Activated T-helper 1 cell treated with anti-CD3 and anti-CD28 coated beads, Interleukin-12 subunit alpha, Interleukin-12 subunit beta, Interleukin-2, Interleukin-4 antibody, amounts not matched to agents 30 ng/mL and 10 ng/mL and 1 ng/mL, durations not matched to agents 14 hours and 24 hours and 36 hours (primary cell): ENCODE data around the gene DPYSL4. TPM values are rescaled to one million over a fixed set of nuclear protein-coding genes. Genes with fewer than 3 reads are reported as not detected.

Experiments
- DNase-seq: peaks from one replicate; pipeline ENCODE4 v3.0.0; 2021; ENCODE audit warnings: low spot score
- H3K27ac Mint-ChIP-seq: one replicate; pipeline ENCODE4 v1.8.0; 2021; ENCODE audit warnings: mild to moderate bottlenecking, mixed read lengths
- H3K27me3 Mint-ChIP-seq: one replicate; pipeline ENCODE4 v1.8.0; 2022; ENCODE audit warnings: mild to moderate bottlenecking, moderate library complexity, mixed read lengths; ENCODE audit not compliant: insufficient read depth
- H3K36me3 Mint-ChIP-seq: one replicate; pipeline ENCODE4 v1.8.0; 2021; ENCODE audit warnings: low read depth, mixed read lengths
- H3K4me1 Mint-ChIP-seq: one replicate; pipeline ENCODE4 v1.8.0; 2021; ENCODE audit warnings: low read depth, mixed read lengths
- H3K4me3 Mint-ChIP-seq: one replicate; pipeline ENCODE4 v1.8.0; 2021; ENCODE audit warnings: mild to moderate bottlenecking, moderate library complexity, mixed read lengths
- H3K9me3 Mint-ChIP-seq: one replicate; pipeline ENCODE4 v1.8.0; 2021; ENCODE audit warnings: mixed read lengths
- intact Hi-C: fragments of 100-400 bp; cut with micrococcal nuclease; formaldehyde crosslinking; loops from one replicate; pipeline ENCODE4 v1.15.1; 2024
- total RNA-seq: library from RNA; stranded (reverse); gene quantifications from 2 replicates; pipeline ENCODE4 v1.2.3, GENCODE V29; 2022

The DPYSL4 gene
- total RNA-seq, 1 donor from 2014 or later: 24.1 TPM

DNA sequence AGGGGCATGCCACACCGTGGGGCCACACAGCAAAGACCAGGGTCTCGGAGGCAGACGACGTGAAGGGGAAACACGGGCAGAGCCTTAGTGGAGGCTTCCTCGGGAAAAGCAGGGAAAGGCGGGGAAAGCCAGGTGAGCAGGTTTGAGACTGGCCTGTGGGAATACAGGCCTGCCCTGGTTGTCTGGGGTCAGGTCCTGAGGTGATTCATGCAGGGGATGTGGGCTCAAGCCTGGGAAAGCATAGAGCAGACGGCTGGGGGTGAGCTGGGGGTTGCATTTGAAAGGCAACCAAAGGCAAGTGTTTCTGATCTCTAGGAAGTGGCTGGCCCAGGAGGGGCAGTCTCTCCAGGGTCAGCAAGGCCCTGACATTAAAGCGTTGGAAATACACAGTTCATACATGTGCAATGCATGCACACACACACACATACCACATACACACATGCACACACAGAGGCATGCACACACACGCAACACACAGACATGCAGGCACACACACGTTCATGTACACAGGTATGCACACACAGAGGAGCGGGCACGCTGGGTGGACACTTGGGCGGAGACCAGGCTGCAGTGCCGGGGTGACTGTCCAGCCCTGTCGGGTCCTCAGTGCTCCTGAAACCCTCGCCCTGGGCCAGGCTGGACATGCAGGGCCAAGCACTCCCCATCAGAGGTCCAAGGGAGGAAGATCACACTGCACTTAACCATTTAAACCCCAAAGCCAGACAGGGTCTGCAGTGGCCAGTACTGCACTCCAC is 51.8 kb downstream of the DPYSL4 start:
- no peaks in the 10 kb centered on the region for H3K9me3 Mint-ChIP-seq
- no peaks in the 10 kb centered on the region for H3K4me1 Mint-ChIP-seq
- H3K27me3 Mint-ChIP-seq: no peaks in the 10 kb centered on the region
- no peak overlapping the region for H3K4me3 Mint-ChIP-seq
- intact Hi-C loops: no loop called here
- no peak for DNase-seq
- H3K36me3 Mint-ChIP-seq: no peaks in the 10 kb centered on the region
- H3K27ac Mint-ChIP-seq: no peak overlapping the region

DNA sequence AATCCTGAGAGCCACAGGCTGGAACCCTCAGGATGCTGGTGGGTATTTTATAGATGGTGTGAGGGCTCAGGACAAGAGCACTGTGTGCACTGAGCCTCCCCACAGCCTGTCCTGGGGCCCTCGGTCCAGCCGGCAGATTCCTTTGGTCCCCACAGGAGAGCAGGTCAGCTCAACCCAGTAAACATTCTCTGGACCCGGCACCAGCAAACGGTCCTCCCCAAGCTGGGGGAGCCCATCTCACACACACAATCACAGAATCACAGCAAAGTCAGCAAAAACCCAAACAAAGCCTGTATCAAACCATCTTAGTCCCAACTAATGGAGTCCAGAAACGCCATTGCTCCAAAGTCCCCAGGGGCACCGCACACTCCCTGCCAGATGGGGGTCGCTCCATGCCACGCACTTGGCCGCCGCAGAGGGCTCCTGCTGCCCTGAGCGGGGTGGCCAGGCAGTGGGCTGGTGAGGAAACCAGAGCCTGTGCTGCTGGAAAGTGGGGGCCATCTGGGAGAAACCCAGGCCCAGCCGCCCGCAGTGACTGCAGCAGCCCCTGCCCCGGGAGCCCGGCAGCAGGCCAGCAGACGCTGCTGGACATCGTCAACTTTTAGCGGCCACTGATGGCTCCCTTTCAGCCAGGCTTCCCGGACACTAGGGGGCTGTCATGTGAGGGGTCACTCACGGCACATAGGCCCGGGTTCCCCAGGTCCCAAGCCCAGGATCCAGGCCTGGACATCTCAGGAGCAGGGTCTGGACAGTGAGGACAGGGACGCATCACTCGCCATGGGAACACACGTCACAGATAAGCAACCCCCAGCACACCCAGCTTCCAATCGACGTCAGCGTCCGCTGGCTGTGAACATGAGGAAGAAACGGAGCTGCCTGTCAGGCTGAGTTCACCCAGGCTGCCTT is 52.6 kb downstream of the DPYSL4 start:
- no peaks in the 10 kb centered on the region for H3K36me3 Mint-ChIP-seq
- no peaks in the 10 kb centered on the region for H3K27me3 Mint-ChIP-seq
- no peak for DNase-seq
- intact Hi-C loops: no loop called here
- H3K4me1 Mint-ChIP-seq: no peaks in the 10 kb centered on the region
- H3K27ac Mint-ChIP-seq: no peak overlapping the region
- no peak overlapping the region for H3K4me3 Mint-ChIP-seq
- H3K9me3 Mint-ChIP-seq: no peaks in the 10 kb centered on the region

DNA sequence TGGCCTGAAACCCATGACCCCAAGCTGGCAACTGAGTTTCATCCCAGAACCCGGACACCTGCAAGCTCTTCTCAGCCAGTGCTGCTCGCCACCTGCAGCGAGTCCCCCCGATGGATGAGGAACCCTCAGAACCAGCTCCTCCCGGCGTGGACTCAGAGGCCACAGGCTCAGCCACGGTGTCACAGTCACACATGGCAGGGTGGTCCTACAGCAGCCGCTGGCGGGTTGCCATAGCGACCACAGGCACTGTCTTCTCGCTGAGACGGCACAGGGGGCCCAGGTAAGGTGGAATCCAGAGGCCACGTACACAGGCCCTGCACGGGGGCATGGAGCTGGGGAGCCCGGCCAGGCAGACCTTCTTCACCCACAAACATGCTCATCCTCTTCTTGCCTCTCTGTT is 53.4 kb downstream of the DPYSL4 start:
- H3K4me1 Mint-ChIP-seq: no peaks in the 10 kb centered on the region
- no peaks in the 10 kb centered on the region for H3K9me3 Mint-ChIP-seq
- intact Hi-C loops: no loop called here
- no peak overlapping the region for H3K4me3 Mint-ChIP-seq
- no peak for DNase-seq
- H3K36me3 Mint-ChIP-seq: no peaks in the 10 kb centered on the region
- no peak overlapping the region for H3K27ac Mint-ChIP-seq
- no peaks in the 10 kb centered on the region for H3K27me3 Mint-ChIP-seq

DNA sequence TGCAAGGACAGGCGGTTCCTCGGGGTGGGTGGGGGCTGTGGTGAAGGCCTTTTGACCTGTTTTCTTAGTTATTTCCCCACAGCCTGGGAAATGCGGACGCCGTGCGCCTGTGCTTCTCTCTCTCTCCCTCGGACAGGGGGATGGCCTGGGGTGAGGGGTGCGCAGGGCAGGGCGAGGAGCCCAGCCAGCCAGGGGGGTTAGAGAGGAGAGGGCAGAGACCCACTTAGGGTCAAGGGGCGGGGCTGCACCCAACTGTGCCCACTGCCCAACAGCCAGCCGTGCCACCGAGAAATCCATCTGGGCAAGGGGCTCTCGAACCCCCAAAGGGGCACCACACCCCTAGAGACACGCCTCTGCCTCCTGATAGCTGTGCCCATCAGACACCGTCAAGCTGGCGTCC is 53.8 kb downstream of the DPYSL4 start:
- H3K9me3 Mint-ChIP-seq: no peaks in the 10 kb centered on the region
- no peaks in the 10 kb centered on the region for H3K27me3 Mint-ChIP-seq
- no peak for DNase-seq
- intact Hi-C loops: no loop called here
- no peaks in the 10 kb centered on the region for H3K36me3 Mint-ChIP-seq
- H3K27ac Mint-ChIP-seq: no peak overlapping the region
- no peaks in the 10 kb centered on the region for H3K4me1 Mint-ChIP-seq
- H3K4me3 Mint-ChIP-seq: no peak overlapping the region

DNA sequence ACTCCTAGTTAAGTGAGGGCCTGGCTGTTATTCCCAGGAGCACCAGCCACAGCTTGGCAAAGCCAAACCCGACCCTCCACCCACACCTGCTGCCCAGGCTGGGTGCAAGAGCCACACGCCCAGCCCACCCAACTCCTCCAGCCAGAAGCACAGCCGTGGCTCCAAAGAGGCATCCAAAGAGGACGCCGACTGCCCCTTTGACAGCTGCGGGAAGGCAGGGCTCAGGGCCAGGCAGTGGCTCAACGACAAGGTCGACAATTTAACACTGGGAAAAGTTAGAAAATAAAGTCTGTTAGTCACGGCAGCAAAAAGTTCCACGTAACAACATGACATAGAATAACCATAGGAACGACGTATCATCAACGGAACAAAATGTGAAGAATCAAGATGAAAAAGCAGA is 54.3 kb downstream of the DPYSL4 start:
- Mint-ChIP-seq H3K4me3 (no peak overlapping the region), H3K27ac (no peak overlapping the region), H3K4me1 (no peaks in the 10 kb centered on the region), H3K27me3 (no peaks in the 10 kb centered on the region), H3K36me3 (no peaks in the 10 kb centered on the region), H3K9me3 (no peaks in the 10 kb centered on the region)
- no peak for DNase-seq
- intact Hi-C loops: no loop called here

DNA sequence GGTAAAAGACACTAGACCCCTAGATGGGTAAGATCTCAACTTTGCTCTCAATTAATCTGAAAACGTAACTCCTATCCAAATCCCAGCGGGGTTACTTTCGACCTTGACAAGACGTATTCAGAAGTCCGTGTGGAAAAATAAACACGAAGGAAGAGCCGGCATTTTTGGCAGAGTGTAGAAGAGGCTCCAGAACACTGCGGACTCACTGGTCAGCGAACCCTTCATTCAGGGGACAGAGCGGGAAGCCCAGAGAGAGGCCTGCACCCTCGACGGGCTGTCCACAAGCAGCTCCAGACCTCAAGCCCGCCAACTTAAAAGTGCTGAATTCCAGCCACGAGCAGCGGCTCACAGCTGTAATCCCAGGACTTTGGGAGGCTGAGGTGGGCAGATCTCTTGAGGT is 54.7 kb downstream of the DPYSL4 start:
- Mint-ChIP-seq H3K27me3 (no peaks in the 10 kb centered on the region), H3K4me1 (no peaks in the 10 kb centered on the region), H3K9me3 (no peaks in the 10 kb centered on the region), H3K36me3 (no peaks in the 10 kb centered on the region), H3K4me3 (no peak overlapping the region), H3K27ac (no peak overlapping the region)
- intact Hi-C loops: no loop called here
- DNase-seq: no peak

DNA sequence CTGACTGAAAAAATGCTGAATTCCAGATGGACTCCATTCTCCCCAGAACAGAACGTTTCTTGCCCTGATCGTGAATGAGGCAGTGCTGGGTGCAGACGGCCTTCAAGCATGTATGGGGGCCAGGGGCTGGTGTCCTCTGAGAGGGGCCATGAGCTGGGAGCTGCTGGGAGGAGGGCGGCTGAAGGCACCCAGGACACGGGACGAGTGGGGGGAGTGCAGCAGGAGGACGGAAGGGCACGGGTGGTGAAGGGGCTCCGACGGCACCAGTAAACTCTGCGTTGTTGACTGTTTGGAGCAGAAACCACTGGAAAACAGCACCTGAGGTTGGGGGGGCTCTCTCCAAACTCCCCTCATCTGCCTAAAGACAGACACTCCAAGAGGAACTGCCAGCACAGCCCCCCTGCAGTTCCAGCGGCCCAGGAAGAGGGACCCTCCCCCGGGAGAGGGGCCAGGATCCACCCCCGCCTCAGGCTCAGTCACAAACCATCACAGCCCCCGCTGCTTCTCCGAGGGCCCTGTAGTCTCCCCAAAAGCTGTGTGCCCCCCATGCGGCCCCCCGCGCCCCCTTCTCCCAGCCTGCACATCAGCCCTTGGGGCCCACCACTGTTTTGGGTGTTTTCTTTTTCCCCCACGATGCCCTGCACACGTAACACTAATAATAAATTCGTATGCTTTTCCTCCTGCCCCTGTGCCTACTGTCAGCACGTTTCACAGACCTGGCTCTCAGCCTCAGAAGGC is 55.5 kb downstream of the DPYSL4 start:
- Mint-ChIP-seq H3K36me3 (no peaks in the 10 kb centered on the region), H3K4me1 (no peaks in the 10 kb centered on the region), H3K27ac (no peak overlapping the region), H3K27me3 (no peaks in the 10 kb centered on the region), H3K9me3 (no peaks in the 10 kb centered on the region), H3K4me3 (no peak overlapping the region)
- no peak for DNase-seq
- intact Hi-C loops: no loop called here

DNA sequence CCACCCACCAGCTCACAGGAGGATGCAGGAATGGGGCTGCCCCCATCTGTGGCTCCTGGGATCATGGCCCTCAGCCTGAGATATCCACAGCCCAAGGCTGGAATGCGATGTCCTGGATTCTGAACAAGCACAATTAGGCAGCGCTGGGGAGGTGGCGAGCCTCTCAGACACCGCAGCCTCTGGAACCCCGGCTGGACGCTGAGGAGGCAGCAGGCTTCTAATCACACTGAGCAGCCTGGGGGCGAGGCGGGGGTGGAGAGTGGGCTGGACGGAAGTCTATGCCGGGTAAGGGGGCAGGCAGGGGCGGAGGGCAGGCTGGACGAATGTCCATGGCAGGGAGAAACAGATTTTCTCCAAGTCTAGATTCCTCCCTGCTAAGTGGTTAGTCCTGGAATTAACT is 56.4 kb downstream of the DPYSL4 start:
- no peak for DNase-seq
- Mint-ChIP-seq H3K27me3 (no peaks in the 10 kb centered on the region), H3K27ac (no peak overlapping the region), H3K4me3 (no peak overlapping the region), H3K9me3 (no peaks in the 10 kb centered on the region), H3K36me3 (no peaks in the 10 kb centered on the region), H3K4me1 (no peaks in the 10 kb centered on the region)
- intact Hi-C loops: no loop called here

DNA sequence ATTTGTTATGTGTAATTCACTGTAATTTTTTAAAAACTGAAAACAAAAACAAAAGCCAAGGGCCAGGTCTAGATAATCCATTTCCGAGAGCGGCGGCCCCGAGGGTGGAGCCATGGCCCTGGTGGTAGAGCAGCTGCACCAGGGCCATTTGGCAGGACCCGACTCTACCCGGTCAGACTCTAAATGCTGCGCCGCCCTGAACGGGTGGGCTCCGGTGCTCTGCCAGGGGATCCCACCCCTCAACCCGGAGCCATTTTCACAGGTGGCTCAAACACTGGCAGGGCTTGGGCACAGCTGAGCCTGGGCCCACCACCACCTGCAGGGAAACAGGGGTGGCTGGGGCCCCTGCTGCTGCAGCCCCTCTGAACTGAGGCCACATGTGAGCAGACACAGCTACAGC is 56.9 kb downstream of the DPYSL4 start:
- Mint-ChIP-seq H3K27me3 (no peaks in the 10 kb centered on the region), H3K4me3 (no peak overlapping the region), H3K9me3 (no peaks in the 10 kb centered on the region), H3K4me1 (no peaks in the 10 kb centered on the region), H3K36me3 (no peaks in the 10 kb centered on the region), H3K27ac (no peak overlapping the region)
- no peak for DNase-seq
- intact Hi-C loops: no loop called here

DNA sequence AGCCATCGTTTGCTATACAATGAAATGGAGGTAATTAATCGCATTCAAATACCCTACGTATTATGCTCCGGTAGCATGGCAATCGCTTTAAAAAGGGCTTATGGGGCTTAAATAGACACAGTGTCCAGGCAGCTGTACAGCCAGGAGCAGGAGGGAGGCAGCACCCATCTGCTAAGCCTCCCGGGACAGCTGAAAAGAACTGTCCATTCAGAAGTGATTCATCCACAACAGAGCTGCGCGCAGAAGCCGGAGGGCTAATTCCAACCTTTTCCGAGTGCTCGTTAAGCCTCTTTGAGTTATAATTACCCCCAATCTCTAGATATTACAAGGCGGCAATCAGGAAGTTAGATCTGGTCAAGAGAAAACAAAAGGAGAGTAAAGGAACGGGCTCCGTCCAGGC is 58.3 kb downstream of the DPYSL4 start:
- Mint-ChIP-seq H3K4me1 (no peaks in the 10 kb centered on the region), H3K36me3 (no peaks in the 10 kb centered on the region), H3K27me3 (no peaks in the 10 kb centered on the region), H3K4me3 (no peak overlapping the region), H3K27ac (no peak overlapping the region), H3K9me3 (no peaks in the 10 kb centered on the region)
- no peak for DNase-seq
- intact Hi-C loops: no loop called here

DNA sequence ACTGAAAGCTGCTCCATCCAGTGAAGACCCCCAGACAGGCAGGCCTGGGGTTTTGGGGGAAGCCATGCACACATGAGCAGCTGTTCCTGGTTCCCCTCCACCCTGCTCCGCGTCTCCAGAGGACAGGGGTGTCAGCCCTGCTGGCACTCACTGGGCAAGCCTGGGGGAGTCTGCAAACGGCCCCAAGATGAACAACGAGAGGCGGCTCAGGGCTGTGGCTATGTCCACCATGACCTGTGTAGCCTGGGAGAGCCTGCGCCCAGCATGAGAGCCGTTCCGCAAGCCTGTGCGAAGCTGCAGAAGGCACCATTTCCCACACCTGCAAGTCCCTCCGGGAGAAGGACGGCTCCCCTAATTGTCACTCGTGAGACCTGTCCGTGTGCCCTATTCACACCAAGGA is 59.5 kb downstream of the DPYSL4 start:
- H3K27me3 Mint-ChIP-seq: no peaks in the 10 kb centered on the region
- intact Hi-C loops: no loop called here
- H3K4me3 Mint-ChIP-seq: no peak overlapping the region
- no peaks in the 10 kb centered on the region for H3K4me1 Mint-ChIP-seq
- no peak overlapping the region for H3K27ac Mint-ChIP-seq
- DNase-seq: no peak
- H3K9me3 Mint-ChIP-seq: no peaks in the 10 kb centered on the region
- no peaks in the 10 kb centered on the region for H3K36me3 Mint-ChIP-seq

DNA sequence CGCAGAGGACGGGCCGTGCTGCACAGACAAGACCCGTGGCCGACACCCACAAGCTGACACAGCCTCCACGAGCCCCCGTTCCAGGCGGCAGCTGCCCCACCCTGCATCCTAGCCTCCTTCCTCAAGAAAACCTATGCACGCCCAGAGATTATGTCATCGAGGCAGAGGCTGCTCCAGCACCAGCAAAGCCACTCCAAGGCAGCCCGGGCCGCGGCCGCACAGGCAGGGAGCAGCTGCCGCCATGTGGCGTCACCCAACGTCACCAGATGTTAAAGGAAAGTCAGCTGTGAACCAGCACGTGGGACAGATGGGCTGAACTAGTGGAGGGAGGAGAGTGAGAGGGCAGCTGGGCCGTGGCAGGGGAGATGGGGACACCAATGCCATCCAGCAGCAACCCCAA is 61.2 kb downstream of the DPYSL4 start:
- no peaks in the 10 kb centered on the region for H3K4me1 Mint-ChIP-seq
- DNase-seq: no peak
- no peaks in the 10 kb centered on the region for H3K9me3 Mint-ChIP-seq
- no peak overlapping the region for H3K4me3 Mint-ChIP-seq
- intact Hi-C loops: no loop called here
- no peaks in the 10 kb centered on the region for H3K27me3 Mint-ChIP-seq
- H3K27ac Mint-ChIP-seq: no peak overlapping the region
- H3K36me3 Mint-ChIP-seq: no peaks in the 10 kb centered on the region
